SK-N-SH treated with all-trans-retinoic acid at 6 μM for 48 hours (cell line): ENCODE data around the gene LRGUK.

Experiments used
- ATAC-seq: fragments of 200-7000 bp; cut with Tn5 transposase; 3 replicates; pipeline ENCODE4 v1.9.1; 2020; ENCODE audit warnings: mild to moderate bottlenecking, moderate library complexity
- ARNTL ChIP-seq: fragments of 450-650 bp; formaldehyde crosslinking; IDR thresholded peaks from 2 replicates; pipeline ENCODE4 v1.5.0; 2020; ENCODE audit warnings: low read depth, mild to moderate bottlenecking, moderate library complexity, borderline replicate concordance
- CREB5 ChIP-seq: fragments of 250-450 bp; sonication (Bioruptor Pico); IDR thresholded peaks from 2 replicates; pipeline ENCODE4 v1.5.1; 2020; ENCODE audit warnings: low read depth, mild to moderate bottlenecking, moderate library complexity
- CSDC2 ChIP-seq: fragments of 250-450 bp; sonication (Bioruptor Pico); IDR thresholded peaks from 2 replicates; pipeline ENCODE4 v1.5.0; 2020; ENCODE audit warnings: mild to moderate bottlenecking, moderate library complexity
- CSRNP3 ChIP-seq: fragments of 250-450 bp; sonication (Bioruptor Pico); IDR thresholded peaks from 2 replicates; pipeline ENCODE4 v1.5.1; 2021; ENCODE audit warnings: mild to moderate bottlenecking, moderate library complexity
- ESRRG ChIP-seq: fragments of 250-450 bp; sonication (Bioruptor Pico); IDR thresholded peaks from 2 replicates; pipeline ENCODE4 v1.6.1; 2021; ENCODE audit warnings: mild to moderate bottlenecking
- GLIS3 ChIP-seq: fragments of 250-450 bp; sonication (Bioruptor Pico); IDR thresholded peaks from 2 replicates; pipeline ENCODE4 v1.5.0; 2020; ENCODE audit warnings: mild to moderate bottlenecking, moderate library complexity
- OSR1 ChIP-seq: fragments of 250-450 bp; sonication (Bioruptor Pico); IDR thresholded peaks from 2 replicates; pipeline ENCODE4 v1.8.0; 2022; ENCODE audit warnings: moderate library complexity, mild to moderate bottlenecking, inconsistent platforms
- PPARA ChIP-seq: fragments of 250-450 bp; sonication (Bioruptor Pico); IDR thresholded peaks from 2 replicates; pipeline ENCODE4 v1.5.0; 2020; ENCODE audit warnings: mild to moderate bottlenecking, borderline replicate concordance
- RARB ChIP-seq: fragments of 250-450 bp; sonication (Bioruptor Pico); IDR thresholded peaks from 2 replicates; pipeline ENCODE4 v1.8.0; 2021; ENCODE audit warnings: mild to moderate bottlenecking, moderate library complexity
- SNAI2 ChIP-seq: fragments of 250-450 bp; sonication (Bioruptor Pico); IDR thresholded peaks from 2 replicates; pipeline ENCODE4 v1.5.0; 2020; ENCODE audit warnings: mild to moderate bottlenecking, moderate library complexity
- TOX ChIP-seq: fragments of 250-450 bp; sonication (Bioruptor Pico); IDR thresholded peaks from 2 replicates; pipeline ENCODE4 v1.8.0; 2021; ENCODE audit warnings: mild to moderate bottlenecking, moderate library complexity, borderline replicate concordance
- ZC3H10 ChIP-seq: fragments of 250-450 bp; sonication (Bioruptor Pico); IDR thresholded peaks from 2 replicates; pipeline ENCODE4 v1.5.1; 2021; ENCODE audit warnings: mild to moderate bottlenecking, moderate library complexity
- ZFP30 ChIP-seq: fragments of 450-650 bp; formaldehyde crosslinking; IDR thresholded peaks from 2 replicates; pipeline ENCODE4 v1.5.0; 2022; ENCODE audit warnings: mild to moderate bottlenecking, moderate library complexity
- ZNF565 ChIP-seq: fragments of 450-650 bp; formaldehyde crosslinking; conservative IDR thresholded peaks from 2 replicates; pipeline ENCODE4 v1.5.0; 2020; ENCODE audit warnings: low read depth, mild to moderate bottlenecking, moderate library complexity
- ZNF70 ChIP-seq: fragments of 450-650 bp; formaldehyde crosslinking; IDR thresholded peaks from 2 replicates; pipeline ENCODE4 v1.5.0; 2020; ENCODE audit warnings: mild to moderate bottlenecking, moderate library complexity
- ZNF8 ChIP-seq: fragments of 450-650 bp; formaldehyde crosslinking; IDR thresholded peaks from 2 replicates; pipeline ENCODE4 v1.5.0; 2020; ENCODE audit warnings: mild to moderate bottlenecking, moderate library complexity
- TF ChIP-seq, protein P1 (sequence below): fragments of 250-450 bp; sonication (Bioruptor Pico); IDR thresholded peaks from 2 replicates; pipeline ENCODE4 v1.5.0; 2020; ENCODE audit warnings: mild to moderate bottlenecking, moderate library complexity

LRGUK gene

GRCh38 chr7:134193240-134193639 is 66.1 kb downstream of the LRGUK start:
- no peak for ATAC-seq
- TF ChIP-seq ESRRG (CRISPR knock-in tag) (no peak), CSDC2 (CRISPR knock-in tag) (no peak), PPARA (CRISPR knock-in tag) (no peak), SNAI2 (CRISPR knock-in tag) (no peak), ZNF8 (CRISPR knock-in tag) (no peak), CREB5 (CRISPR knock-in tag) (no peak), TOX (CRISPR knock-in tag) (no peak)
- TF ChIP-seq, protein P1, sequence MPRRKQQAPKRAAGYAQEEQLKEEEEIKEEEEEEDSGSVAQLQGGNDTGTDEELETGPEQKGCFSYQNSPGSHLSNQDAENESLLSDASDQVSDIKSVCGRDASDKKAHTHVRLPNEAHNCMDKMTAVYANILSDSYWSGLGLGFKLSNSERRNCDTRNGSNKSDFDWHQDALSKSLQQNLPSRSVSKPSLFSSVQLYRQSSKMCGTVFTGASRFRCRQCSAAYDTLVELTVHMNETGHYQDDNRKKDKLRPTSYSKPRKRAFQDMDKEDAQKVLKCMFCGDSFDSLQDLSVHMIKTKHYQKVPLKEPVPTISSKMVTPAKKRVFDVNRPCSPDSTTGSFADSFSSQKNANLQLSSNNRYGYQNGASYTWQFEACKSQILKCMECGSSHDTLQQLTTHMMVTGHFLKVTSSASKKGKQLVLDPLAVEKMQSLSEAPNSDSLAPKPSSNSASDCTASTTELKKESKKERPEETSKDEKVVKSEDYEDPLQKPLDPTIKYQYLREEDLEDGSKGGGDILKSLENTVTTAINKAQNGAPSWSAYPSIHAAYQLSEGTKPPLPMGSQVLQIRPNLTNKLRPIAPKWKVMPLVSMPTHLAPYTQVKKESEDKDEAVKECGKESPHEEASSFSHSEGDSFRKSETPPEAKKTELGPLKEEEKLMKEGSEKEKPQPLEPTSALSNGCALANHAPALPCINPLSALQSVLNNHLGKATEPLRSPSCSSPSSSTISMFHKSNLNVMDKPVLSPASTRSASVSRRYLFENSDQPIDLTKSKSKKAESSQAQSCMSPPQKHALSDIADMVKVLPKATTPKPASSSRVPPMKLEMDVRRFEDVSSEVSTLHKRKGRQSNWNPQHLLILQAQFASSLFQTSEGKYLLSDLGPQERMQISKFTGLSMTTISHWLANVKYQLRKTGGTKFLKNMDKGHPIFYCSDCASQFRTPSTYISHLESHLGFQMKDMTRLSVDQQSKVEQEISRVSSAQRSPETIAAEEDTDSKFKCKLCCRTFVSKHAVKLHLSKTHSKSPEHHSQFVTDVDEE (CRISPR knock-in tag): no peak

- ATAC-seq: no peak
- no peak for TF ChIP-seq ESRRG (CRISPR knock-in tag)
- no peak for TF ChIP-seq OSR1 (CRISPR knock-in tag)
Observed at GRCh38 chr7:134195252-134195651, 68.1 kb downstream of the LRGUK start.

GRCh38 chr7:134196439-134196838 is 69.3 kb downstream of the LRGUK start:
- no peak for ATAC-seq
- TF ChIP-seq PPARA (CRISPR knock-in tag) (no peak), ARNTL (CRISPR knock-in tag) (no peak), RARB (CRISPR knock-in tag) (no peak), OSR1 (CRISPR knock-in tag) (no peak)
- TF ChIP-seq, all 23 proteins: peak for 0

- ATAC-seq: no peak
- TF ChIP-seq SNAI2 (CRISPR knock-in tag): no peak
- no peak for TF ChIP-seq ZNF70 (CRISPR knock-in tag)
- TF ChIP-seq ZC3H10 (CRISPR knock-in tag): no peak
- no peak for TF ChIP-seq ESRRG (CRISPR knock-in tag)
- TF ChIP-seq, protein P1 (CRISPR knock-in tag): no peak
- TF ChIP-seq ARNTL (CRISPR knock-in tag): no peak
- no peak for TF ChIP-seq TOX (CRISPR knock-in tag)
- TF ChIP-seq CSRNP3 (CRISPR knock-in tag): no peak
- TF ChIP-seq GLIS3 (CRISPR knock-in tag): no peak
- no peak for TF ChIP-seq PPARA (CRISPR knock-in tag)
- TF ChIP-seq CREB5 (CRISPR knock-in tag): no peak
- TF ChIP-seq ZFP30 (CRISPR knock-in tag): no peak
- TF ChIP-seq ZNF565 (CRISPR knock-in tag): no peak
Observed at GRCh38 chr7:134197345-134197744, 70.2 kb downstream of the LRGUK start.
